ENCODE data around the gene GTF3C1.

GRCh38 chr16:27471661-27472060, 78.1 kb downstream of the GTF3C1 start:
- TF ChIP-seq POLR2A (IDR thresholded peaks at IDR 0.05) (no peak), CTCF (IDR thresholded peaks at IDR 0.05) (no peak)

Measured in uterus (tissue), 2 donors.